Karpas-422 (cell line): ENCODE measurements around the gene NAALAD2. TPM values are rescaled to one million over a fixed set of nuclear protein-coding genes. Genes with fewer than 3 reads are reported as not detected.

ENCODE experiments used
- DNase-seq: peaks from one replicate; pipeline ENCODE4 v3.0.0-alpha.2; 2015
- H2AFZ ChIP-seq: fragments of 200-600 bp; sonication (generic); 2 replicates; pipeline ENCODE4 v1.6.1; 2014; ENCODE audit warnings: antibody characterized with exemption, low read length, mixed read lengths
- H3K27ac ChIP-seq: fragments of 200-600 bp; sonication (generic); 2 replicates; pipeline ENCODE4 v1.5.1; 2014; ENCODE audit warnings: mild to moderate bottlenecking, low read length, moderate library complexity
- H3K27me3 ChIP-seq: fragments of 200-600 bp; sonication (generic); 2 replicates; pipeline ENCODE4 v1.6.1; 2014; ENCODE audit warnings: low read length, mixed read lengths
- H3K36me3 ChIP-seq: fragments of 200-600 bp; sonication (generic); 2 replicates; pipeline ENCODE4 v1.6.1; 2014; ENCODE audit warnings: low read length, mixed read lengths; ENCODE audit not compliant: insufficient read depth
- H3K4me1 ChIP-seq: fragments of 200-600 bp; sonication (generic); 2 replicates; pipeline ENCODE4 v1.6.1; 2014; ENCODE audit warnings: mild to moderate bottlenecking, low read length, mixed read lengths
- H3K4me2 ChIP-seq: fragments of 200-600 bp; sonication (generic); 2 replicates; pipeline ENCODE4 v1.6.1; 2014; ENCODE audit warnings: low read length, low read depth, mild to moderate bottlenecking; ENCODE audit not compliant: poor library complexity, severe bottlenecking
- H3K4me3 ChIP-seq: fragments of 200-600 bp; sonication (generic); 2 replicates; pipeline ENCODE4 v1.5.1; 2014; ENCODE audit warnings: mild to moderate bottlenecking, antibody characterized with exemption, low read length, mixed read lengths
- H3K79me2 ChIP-seq: fragments of 200-600 bp; sonication (generic); 2 replicates; pipeline ENCODE4 v1.6.1; 2014; ENCODE audit warnings: mild to moderate bottlenecking, low read length, mixed read lengths
- H3K9ac ChIP-seq: fragments of 200-600 bp; sonication (generic); 2 replicates; pipeline ENCODE4 v1.6.0; 2014; ENCODE audit warnings: low read length
- H3K9me2 ChIP-seq: fragments of 200-600 bp; sonication (generic), shearing (Covaris generic); replicated peaks from 2 replicates; pipeline ENCODE4 v1.6.0; 2014; ENCODE audit warnings: mild to moderate bottlenecking, low read length, moderate library complexity; ENCODE audit not compliant: insufficient read depth
- H3K9me3 ChIP-seq: fragments of 300-700, 200-600 bp; sonication (generic); 2 replicates; pipeline ENCODE4 v1.6.1; 2014; ENCODE audit warnings: low read length, mixed read lengths
- H4K20me1 ChIP-seq: fragments of 200-600 bp; sonication (generic); 2 replicates; pipeline ENCODE4 v1.6.1; 2014; ENCODE audit warnings: mild to moderate bottlenecking, antibody characterized with exemption, low read length, low read depth; ENCODE audit not compliant: insufficient read depth
- total RNA-seq: library from RNA; depleted of rRNA; stranded (reverse); fragments of >200 nt; shearing (Covaris generic); gene quantifications from 2 replicates; pipeline ENCODE4 v1.2.3, GENCODE V29; 2014; ENCODE audit warnings: low replicate concordance

The NAALAD2 gene
- total RNA-seq, 1 experiment from 2014 or later = not detected

DNA sequence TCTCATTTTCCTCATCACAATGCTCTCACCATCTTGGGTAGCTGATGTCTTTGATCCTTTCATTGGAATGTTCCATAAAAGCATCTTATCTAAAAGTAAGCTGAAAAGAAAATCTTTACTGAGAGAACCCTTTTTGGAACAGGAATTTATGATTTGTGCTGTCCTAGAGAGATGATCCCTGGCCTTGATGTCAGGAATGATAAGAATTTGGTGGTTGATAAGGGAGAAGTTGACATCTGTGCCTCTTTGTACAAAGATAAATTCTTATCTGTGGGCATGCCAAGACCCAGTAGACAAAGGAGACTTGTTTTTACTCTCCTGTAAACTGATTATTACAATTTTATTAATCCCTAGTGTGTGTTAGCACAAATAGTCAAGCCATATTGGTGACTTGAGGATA lies 36.9 kb downstream of the NAALAD2 start:
- no peaks in the 10 kb centered on the region for H3K4me1 ChIP-seq
- H3K27ac ChIP-seq = no peak overlapping the region
- H3K4me3 ChIP-seq = no peak overlapping the region
- H3K9ac ChIP-seq = no peak overlapping the region
- no peak overlapping the region for H3K4me2 ChIP-seq
- H3K27me3 ChIP-seq = no peaks in the 10 kb centered on the region
- H3K9me3 ChIP-seq = no peaks in the 10 kb centered on the region
- no peak overlapping the region for H2AFZ ChIP-seq
- H3K9me2 ChIP-seq = no peaks in the 10 kb centered on the region
- H3K36me3 ChIP-seq = no peaks in the 10 kb centered on the region
- DNase-seq = no peak
- no peaks in the 10 kb centered on the region for H3K79me2 ChIP-seq
- H4K20me1 ChIP-seq = no peaks in the 10 kb centered on the region

DNA sequence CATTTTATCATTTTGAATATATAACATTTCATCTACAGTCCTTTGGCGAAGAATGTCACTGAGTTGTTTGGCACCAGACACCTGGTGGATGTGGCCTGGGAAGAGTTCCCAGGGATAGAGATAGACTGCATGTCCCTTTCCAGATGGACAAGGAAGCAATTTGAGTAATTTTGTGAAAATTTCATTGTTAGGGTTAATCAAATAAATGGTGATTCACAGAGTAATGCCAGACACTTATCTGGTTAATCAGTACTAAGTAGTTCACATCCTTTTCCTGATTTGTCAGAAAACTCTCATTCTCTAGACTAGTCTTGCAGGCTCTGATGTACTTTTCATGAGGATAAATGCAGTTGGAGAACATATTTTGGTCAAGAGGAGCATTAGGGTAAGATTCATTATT lies 41.6 kb downstream of the NAALAD2 start:
- no peak overlapping the region for H2AFZ ChIP-seq

DNA sequence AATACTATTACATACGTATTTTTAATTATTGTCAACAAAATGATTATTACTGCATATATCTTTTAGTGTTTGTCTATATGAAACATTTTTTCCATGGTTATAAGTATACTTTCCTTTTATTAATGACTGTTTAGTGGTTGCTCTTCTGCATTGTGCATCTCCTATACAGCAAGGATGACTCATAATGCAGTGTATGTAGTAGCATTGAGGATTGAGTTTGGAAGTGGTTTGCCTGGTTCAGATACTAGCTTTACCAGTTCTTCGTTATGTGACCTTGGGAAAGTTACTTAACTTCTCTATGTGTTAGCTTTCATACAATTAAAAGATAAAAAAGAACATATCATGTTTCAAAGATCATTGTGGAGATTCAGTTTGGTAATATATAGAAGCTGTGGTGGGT lies 44.3 kb downstream of the NAALAD2 start:
- H2AFZ ChIP-seq = no peak overlapping the region
- no peak overlapping the region for H3K4me3 ChIP-seq
- no peaks in the 10 kb centered on the region for H4K20me1 ChIP-seq
- no peaks in the 10 kb centered on the region for H3K36me3 ChIP-seq
- H3K9me2 ChIP-seq = no peaks in the 10 kb centered on the region
- H3K79me2 ChIP-seq = no peaks in the 10 kb centered on the region
- H3K4me1 ChIP-seq = no peaks in the 10 kb centered on the region
- no peaks in the 10 kb centered on the region for H3K9me3 ChIP-seq
- no peak overlapping the region for H3K4me2 ChIP-seq
- H3K27ac ChIP-seq = no peak overlapping the region
- H3K27me3 ChIP-seq = no peaks in the 10 kb centered on the region
- no peak for DNase-seq
- H3K9ac ChIP-seq = no peak overlapping the region

More for the DNA sequence above, 41.6 kb downstream of the NAALAD2 start:
- H3K9ac ChIP-seq = no peak overlapping the region
- H3K27me3 ChIP-seq = no peaks in the 10 kb centered on the region
- H3K9me2 ChIP-seq = no peaks in the 10 kb centered on the region
- H3K4me2 ChIP-seq = no peak overlapping the region
- H3K4me1 ChIP-seq = no peaks in the 10 kb centered on the region
- no peaks in the 10 kb centered on the region for H4K20me1 ChIP-seq
- H3K36me3 ChIP-seq = no peaks in the 10 kb centered on the region
- no peak overlapping the region for H3K27ac ChIP-seq
- H3K79me2 ChIP-seq = no peaks in the 10 kb centered on the region
- no peaks in the 10 kb centered on the region for H3K9me3 ChIP-seq
- no peak overlapping the region for H3K4me3 ChIP-seq
- DNase-seq = no peak

DNA sequence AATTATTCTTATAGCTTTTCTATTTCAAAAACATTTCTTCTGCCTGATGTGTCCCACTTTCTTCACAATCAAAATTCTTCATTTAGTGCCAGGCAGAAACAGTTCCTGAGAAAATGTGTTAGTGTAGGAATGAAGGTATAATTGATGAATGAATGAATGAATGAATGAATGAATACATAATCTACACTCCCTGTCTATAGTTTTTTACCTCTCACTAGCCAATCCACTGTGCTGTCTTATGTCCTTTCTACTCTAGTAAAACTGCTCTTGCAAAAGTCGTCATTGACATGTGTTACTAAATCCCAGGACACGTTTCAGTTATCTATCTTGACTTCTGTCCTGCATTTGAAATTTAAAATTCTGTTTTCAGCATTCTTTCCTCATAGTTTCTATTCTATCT lies 45.5 kb downstream of the NAALAD2 start:
- DNase-seq = no peak
- no peaks in the 10 kb centered on the region for H3K4me1 ChIP-seq
- H3K9me2 ChIP-seq = no peaks in the 10 kb centered on the region
- no peaks in the 10 kb centered on the region for H3K79me2 ChIP-seq
- no peak overlapping the region for H3K27ac ChIP-seq
- no peaks in the 10 kb centered on the region for H3K27me3 ChIP-seq
- H3K4me2 ChIP-seq = no peak overlapping the region
- no peaks in the 10 kb centered on the region for H3K9me3 ChIP-seq
- H2AFZ ChIP-seq = no peak overlapping the region
- H3K36me3 ChIP-seq = no peaks in the 10 kb centered on the region
- H3K9ac ChIP-seq = no peak overlapping the region
- H4K20me1 ChIP-seq = no peaks in the 10 kb centered on the region
- no peak overlapping the region for H3K4me3 ChIP-seq

DNA sequence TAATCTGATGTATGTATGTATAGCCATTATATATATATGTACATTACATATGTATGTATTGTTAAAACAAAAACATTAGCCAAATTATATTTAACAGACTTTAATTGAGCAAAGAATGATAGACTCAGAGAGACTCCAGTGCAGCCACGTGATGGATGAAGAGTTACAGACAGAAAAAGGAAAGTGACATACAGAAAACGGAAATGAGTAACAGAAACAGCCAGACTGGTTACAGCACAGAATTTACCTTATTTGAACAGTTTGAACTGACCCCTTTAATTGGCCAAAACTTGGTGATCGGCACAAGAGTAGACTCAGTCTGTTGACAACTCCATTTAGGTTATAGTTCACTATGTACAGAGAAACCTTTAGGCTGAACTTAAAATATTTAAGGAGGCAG lies 53.4 kb downstream of the NAALAD2 start:
- H3K9me3 ChIP-seq = no peaks in the 10 kb centered on the region
- no peaks in the 10 kb centered on the region for H3K9me2 ChIP-seq

DNA sequence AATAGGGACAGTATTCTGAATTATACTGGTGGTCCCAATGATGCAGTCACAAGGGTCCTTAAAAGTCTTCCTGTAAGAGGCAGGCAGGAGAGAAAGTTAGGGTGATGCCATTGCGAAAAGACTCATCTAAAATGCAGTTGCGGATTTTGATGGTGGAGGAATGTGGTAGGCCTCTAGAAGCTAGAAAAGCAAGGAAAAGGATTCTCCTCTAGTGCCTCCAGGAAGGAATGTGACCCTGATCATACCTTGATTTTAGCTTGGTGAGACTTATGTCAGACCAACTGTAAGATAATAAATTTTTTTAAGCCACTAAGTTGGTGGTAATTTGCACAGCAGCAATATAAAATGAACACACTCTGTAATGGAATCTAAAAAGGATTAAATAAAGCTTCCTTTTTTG lies 54.5 kb downstream of the NAALAD2 start:
- H3K4me1 ChIP-seq = no peaks in the 10 kb centered on the region
- H2AFZ ChIP-seq = no peak overlapping the region
- no peak overlapping the region for H3K9ac ChIP-seq
- H3K4me3 ChIP-seq = no peak overlapping the region
- no peaks in the 10 kb centered on the region for H3K27me3 ChIP-seq
- H4K20me1 ChIP-seq = no peaks in the 10 kb centered on the region
- H3K79me2 ChIP-seq = no peaks in the 10 kb centered on the region
- no peak overlapping the region for H3K4me2 ChIP-seq
- H3K9me3 ChIP-seq = no peaks in the 10 kb centered on the region
- no peaks in the 10 kb centered on the region for H3K9me2 ChIP-seq
- no peak overlapping the region for H3K27ac ChIP-seq
- H3K36me3 ChIP-seq = peaks cover 38% of the 10 kb centered on the region
- DNase-seq = no peak

More for the DNA sequence above, 53.4 kb downstream of the NAALAD2 start:
- no peak overlapping the region for H2AFZ ChIP-seq
- no peaks in the 10 kb centered on the region for H3K4me1 ChIP-seq
- no peak overlapping the region for H3K27ac ChIP-seq
- no peak overlapping the region for H3K9ac ChIP-seq
- peaks cover 30% of the 10 kb centered on the region for H3K36me3 ChIP-seq
- no peak overlapping the region for H3K4me3 ChIP-seq
- H3K79me2 ChIP-seq = no peaks in the 10 kb centered on the region
- no peaks in the 10 kb centered on the region for H4K20me1 ChIP-seq
- DNase-seq = no peak
- no peak overlapping the region for H3K4me2 ChIP-seq
- no peaks in the 10 kb centered on the region for H3K27me3 ChIP-seq

DNA sequence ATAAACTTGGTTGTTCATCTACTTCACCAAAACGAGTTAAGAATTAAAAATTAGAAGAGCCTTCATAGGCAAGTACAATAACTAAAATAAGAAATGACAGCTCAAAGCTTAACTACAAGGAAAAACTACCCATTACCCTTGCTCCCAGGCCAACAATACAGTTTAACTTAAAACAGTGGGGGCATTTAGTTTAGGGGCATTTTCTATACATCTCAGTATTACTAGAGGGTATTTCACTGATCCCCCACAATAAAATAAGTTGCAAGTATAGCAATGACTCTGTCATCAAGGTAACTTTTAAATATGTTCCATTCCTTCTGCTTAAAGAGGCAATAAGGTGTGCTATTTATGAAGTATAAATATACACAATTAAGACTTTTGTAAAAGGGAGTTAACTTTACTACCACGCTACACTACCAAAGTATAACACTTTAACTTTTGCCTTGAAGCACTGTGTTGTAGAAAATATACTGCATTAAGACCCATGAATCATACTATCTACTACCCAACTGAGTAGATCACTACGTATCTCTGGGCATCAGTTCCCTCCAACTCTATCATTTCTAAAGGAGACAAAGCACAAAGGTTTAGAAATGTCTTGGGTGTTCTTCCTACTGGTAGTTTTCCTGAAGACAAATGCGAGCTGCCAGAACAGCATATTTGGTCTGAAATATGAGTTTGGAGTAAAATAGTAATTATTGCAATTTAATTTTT lies 58.6 kb downstream of the NAALAD2 start:
- no peaks in the 10 kb centered on the region for H4K20me1 ChIP-seq
- H3K9ac ChIP-seq = no peak overlapping the region
- no peaks in the 10 kb centered on the region for H3K9me2 ChIP-seq
- no peaks in the 10 kb centered on the region for H3K79me2 ChIP-seq
- H3K27ac ChIP-seq = no peak overlapping the region
- no peak for DNase-seq
- H3K4me2 ChIP-seq = no peak overlapping the region
- H2AFZ ChIP-seq = no peak overlapping the region
- H3K9me3 ChIP-seq = no peaks in the 10 kb centered on the region
- H3K27me3 ChIP-seq = no peaks in the 10 kb centered on the region
- no peaks in the 10 kb centered on the region for H3K4me1 ChIP-seq
- peaks cover 76% of the 10 kb centered on the region for H3K36me3 ChIP-seq
- H3K4me3 ChIP-seq = no peak overlapping the region

DNA sequence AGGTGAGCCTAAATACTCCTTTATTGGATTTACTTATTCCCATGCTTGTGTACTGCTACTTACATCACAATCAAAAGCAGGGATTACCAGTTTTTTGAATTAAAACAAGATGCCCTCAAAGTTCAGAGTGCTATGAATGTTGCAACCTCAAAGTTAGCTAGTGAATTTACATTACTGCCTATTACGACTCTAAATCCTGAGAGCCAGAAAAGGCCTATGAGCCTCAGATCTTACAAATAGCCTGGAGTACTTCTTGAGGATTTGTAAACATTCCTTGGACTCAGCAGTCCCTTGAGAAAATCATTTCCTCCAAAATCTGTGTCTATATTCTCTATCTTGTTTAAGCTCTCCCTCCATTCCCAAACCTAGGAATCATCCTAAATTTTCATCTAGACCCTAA lies 62.9 kb downstream of the NAALAD2 start:
- Histone ChIP-seq H3K9ac (no peak overlapping the region), H3K9me3 (no peaks in the 10 kb centered on the region), H3K27me3 (no peaks in the 10 kb centered on the region), H3K79me2 (no peaks in the 10 kb centered on the region), H3K36me3 (peaks cover 84% of the 10 kb centered on the region), H3K27ac (no peak overlapping the region), H4K20me1 (no peaks in the 10 kb centered on the region), H3K4me1 (no peaks in the 10 kb centered on the region), H3K9me2 (no peaks in the 10 kb centered on the region), H3K4me3 (no peak overlapping the region), H2AFZ (no peak overlapping the region), H3K4me2 (no peak overlapping the region)
- DNase-seq = no peak
